Measurements from ENCODE around the gene APOBEC3C.
"Not testable (repeated sequence)": the region's sequence is repeated elsewhere in the genome, so short reads cannot be mapped to it uniquely, and the experiment has no call there.

The APOBEC3C gene

GRCh38 chr22:39045136-39045535 is 31.1 kb downstream of the APOBEC3C start:
- not testable (repeated sequence) for H3K9ac ChIP-seq (ENCODE audit: low read depth, low read length, poor library complexity, severe bottlenecking); H3K4me3 ChIP-seq (ENCODE audit: low read length, poor library complexity, severe bottlenecking); H3F3A ChIP-seq (ENCODE audit: low read depth); H3K9me2 ChIP-seq (replicated peaks; ENCODE audit: low read depth, low read length); H2AFZ ChIP-seq (ENCODE audit: low read length); H3K36me3 ChIP-seq (ENCODE audit: insufficient read depth, low read length); H4K20me1 ChIP-seq (ENCODE audit: insufficient read depth, low read length, poor library complexity, severe bottlenecking); H3K27me3 ChIP-seq (ENCODE audit: insufficient read depth, low read length, poor library complexity, severe bottlenecking); H3K9me3 ChIP-seq (ENCODE audit: insufficient read depth, low read depth, low read length)
- peaks cover 40% of the 10 kb centered on the region for H3K79me2 ChIP-seq (ENCODE audit: insufficient read depth, low read length)
- H3K4me2 ChIP-seq (ENCODE audit: low read depth, low read length, poor library complexity, severe bottlenecking), result peak overlapping the region; percentile 15
- peaks cover 30% of the 10 kb centered on the region for H3K4me1 ChIP-seq (ENCODE audit: insufficient read depth, low read length, poor library complexity, severe bottlenecking)

- not testable (repeated sequence) for H3K9me3 ChIP-seq (ENCODE audit: insufficient read depth, low read depth, low read length); H3F3A ChIP-seq (ENCODE audit: low read depth); H3K9ac ChIP-seq (ENCODE audit: low read depth, low read length, poor library complexity, severe bottlenecking); H4K20me1 ChIP-seq (ENCODE audit: insufficient read depth, low read length, poor library complexity, severe bottlenecking); H3K79me2 ChIP-seq (ENCODE audit: insufficient read depth, low read length); H3K27me3 ChIP-seq (ENCODE audit: insufficient read depth, low read length, poor library complexity, severe bottlenecking); H3K36me3 ChIP-seq (ENCODE audit: insufficient read depth, low read length); H3K9me2 ChIP-seq (replicated peaks; ENCODE audit: low read depth, low read length); H3K4me2 ChIP-seq (ENCODE audit: low read depth, low read length, poor library complexity, severe bottlenecking); H3K4me3 ChIP-seq (ENCODE audit: low read length, poor library complexity, severe bottlenecking); H2AFZ ChIP-seq (ENCODE audit: low read length)
- H3K4me1 ChIP-seq (ENCODE audit: insufficient read depth, low read length, poor library complexity, severe bottlenecking), result peaks cover 15% of the 10 kb centered on the region
Measured at GRCh38 chr22:39049486-39049885, 35.4 kb downstream of the APOBEC3C start.

GRCh38 chr22:39051844-39052495 is 37.9 kb downstream of the APOBEC3C start:
- not testable (repeated sequence) for H3K4me3 ChIP-seq (ENCODE audit: low read length, poor library complexity, severe bottlenecking); H3K9ac ChIP-seq (ENCODE audit: low read depth, low read length, poor library complexity, severe bottlenecking); H3K27me3 ChIP-seq (ENCODE audit: insufficient read depth, low read length, poor library complexity, severe bottlenecking); H2AFZ ChIP-seq (ENCODE audit: low read length); H3K9me3 ChIP-seq (ENCODE audit: insufficient read depth, low read depth, low read length); H3K4me1 ChIP-seq (ENCODE audit: insufficient read depth, low read length, poor library complexity, severe bottlenecking); H4K20me1 ChIP-seq (ENCODE audit: insufficient read depth, low read length, poor library complexity, severe bottlenecking); H3K9me2 ChIP-seq (replicated peaks; ENCODE audit: low read depth, low read length); H3K4me2 ChIP-seq (ENCODE audit: low read depth, low read length, poor library complexity, severe bottlenecking); H3F3A ChIP-seq (ENCODE audit: low read depth); H3K79me2 ChIP-seq (ENCODE audit: insufficient read depth, low read length); H3K36me3 ChIP-seq (ENCODE audit: insufficient read depth, low read length)

- no peaks in the 10 kb centered on the region for H3K9me2 ChIP-seq (replicated peaks; ENCODE audit: low read depth, low read length)
- H3K79me2 ChIP-seq (ENCODE audit: insufficient read depth, low read length), result peaks cover 8% of the 10 kb centered on the region; the same call in 1 of the 2 replicates
- H3K4me2 ChIP-seq (ENCODE audit: low read depth, low read length, poor library complexity, severe bottlenecking), result no peak overlapping the region
- no peak overlapping the region for H3K4me3 ChIP-seq (ENCODE audit: low read length, poor library complexity, severe bottlenecking)
- H3K9me3 ChIP-seq (ENCODE audit: insufficient read depth, low read depth, low read length), result peaks cover 7% of the 10 kb centered on the region; the same call in 1 of the 2 replicates
- no peaks in the 10 kb centered on the region for H3K36me3 ChIP-seq (ENCODE audit: insufficient read depth, low read length)
- H2AFZ ChIP-seq (ENCODE audit: low read length), result no peak overlapping the region
- no peaks in the 10 kb centered on the region for H3K27me3 ChIP-seq (ENCODE audit: insufficient read depth, low read length, poor library complexity, severe bottlenecking)
- H3F3A ChIP-seq (ENCODE audit: low read depth), result no peaks in the 10 kb centered on the region
- no peak overlapping the region for H3K9ac ChIP-seq (ENCODE audit: low read depth, low read length, poor library complexity, severe bottlenecking)
- peaks cover 12% of the 10 kb centered on the region for H3K4me1 ChIP-seq (ENCODE audit: insufficient read depth, low read length, poor library complexity, severe bottlenecking)
- H4K20me1 ChIP-seq (ENCODE audit: insufficient read depth, low read length, poor library complexity, severe bottlenecking), result no peaks in the 10 kb centered on the region
- TF ChIP-seq CTCF (conservative IDR thresholded peaks at IDR 0.05; ENCODE audit: low read length), result no peak
- no peak for TF ChIP-seq EZH2phosphoT487 (IDR thresholded peaks at IDR 0.05; ENCODE audit: borderline replicate concordance)
Measured at GRCh38 chr22:39055658-39056057, 41.6 kb downstream of the APOBEC3C start.

- Histone ChIP-seq H2AFZ (ENCODE audit: low read length) (peak overlapping the region; percentile 8; the same call in 1 of the 2 replicates), H3K4me1 (ENCODE audit: insufficient read depth, low read length, poor library complexity, severe bottlenecking) (peaks cover 55% of the 10 kb centered on the region), H3K79me2 (ENCODE audit: insufficient read depth, low read length) (peaks cover 26% of the 10 kb centered on the region), H3K9ac (ENCODE audit: low read depth, low read length, poor library complexity, severe bottlenecking) (peak overlapping the region; percentile 78), H3K4me3 (ENCODE audit: low read length, poor library complexity, severe bottlenecking) (peak overlapping the region; percentile 61), H3K4me2 (ENCODE audit: low read depth, low read length, poor library complexity, severe bottlenecking) (peak overlapping the region; percentile 83)
- not testable (repeated sequence) for H3K27me3 ChIP-seq (ENCODE audit: insufficient read depth, low read length, poor library complexity, severe bottlenecking); H3K9me2 ChIP-seq (replicated peaks; ENCODE audit: low read depth, low read length); H3K9me3 ChIP-seq (ENCODE audit: insufficient read depth, low read depth, low read length); H4K20me1 ChIP-seq (ENCODE audit: insufficient read depth, low read length, poor library complexity, severe bottlenecking); H3K36me3 ChIP-seq (ENCODE audit: insufficient read depth, low read length); H3F3A ChIP-seq (ENCODE audit: low read depth)
Measured at GRCh38 chr22:39061290-39061689, 47.2 kb downstream of the APOBEC3C start.

GRCh38 chr22:39061951-39062350 is 47.9 kb downstream of the APOBEC3C start:
- Histone ChIP-seq H3K79me2 (ENCODE audit: insufficient read depth, low read length) (peaks cover 27% of the 10 kb centered on the region), H3K4me2 (ENCODE audit: low read depth, low read length, poor library complexity, severe bottlenecking) (peak overlapping the region; percentile 83), H3K4me1 (ENCODE audit: insufficient read depth, low read length, poor library complexity, severe bottlenecking) (peaks cover 61% of the 10 kb centered on the region), H3K9ac (ENCODE audit: low read depth, low read length, poor library complexity, severe bottlenecking) (peak overlapping the region; percentile 78), H3K4me3 (ENCODE audit: low read length, poor library complexity, severe bottlenecking) (peak overlapping the region; percentile 61), H3F3A (ENCODE audit: low read depth) (peaks cover 14% of the 10 kb centered on the region)
- H3K27me3 ChIP-seq (ENCODE audit: insufficient read depth, low read length, poor library complexity, severe bottlenecking); H3K36me3 ChIP-seq (ENCODE audit: insufficient read depth, low read length); H3K9me2 ChIP-seq (replicated peaks; ENCODE audit: low read depth, low read length); H4K20me1 ChIP-seq (ENCODE audit: insufficient read depth, low read length, poor library complexity, severe bottlenecking); H2AFZ ChIP-seq (ENCODE audit: low read length); H3K9me3 ChIP-seq (ENCODE audit: insufficient read depth, low read depth, low read length): not testable (repeated sequence)
